ENCODE results near the gene ZNF805. TPM values are rescaled to one million over a fixed set of nuclear protein-coding genes. Genes with fewer than 3 reads are reported as not detected.

Gene ZNF805
- total and polyA plus RNA-seq, 2 of the 13 experiments (the other 11 are each of a cell fraction or from before 2014, with no cell fraction given): 5.1 to 12.8 TPM

- H3K4me2 ChIP-seq (ENCODE audit: low read depth, low read length): peak within 1 kb of the TSS; percentile 92
- CTCF ChIA-PET (ENCODE audit: low intra/inter-chr PET ratio, low total read pairs): no interaction called here
- peak within 1 kb of the TSS; percentile 79 to 95 (median 87) for H3K4me3 ChIP-seq (replicated peaks in 1 of 3; ENCODE audit: insufficient read depth in 1 of 3, low read depth in 2 of 3, low read length in 3 of 3)
- H3K27me3 ChIP-seq (ENCODE audit: control insufficient read depth in 1 of 2, insufficient read depth in 2 of 2, low read length in 2 of 2): no peaks in the 10 kb centered on the region; a peak in 1 of 5 replicates
- intact Hi-C loops (cut with micrococcal nuclease; ENCODE audit: unreplicated experiment) (loop anchor here (1.0 to 2.0 kb wide), 2 partner anchors 40 to 82 kb away; partner anchors contain the start of genes TRAPPC2B, ZNF547 and ZNF805), in situ Hi-C loops (cut with HindIII; ENCODE audit: extremely low pct_ligation_motif_present, low pct_unique_long_range_greater_than_20kb) (loop anchor here (5.0 kb wide), 1 partner anchor 38 kb away; the partner anchor contains the start of gene ZNF805)
- peaks cover 61% of the 10 kb centered on the region for H3K4me1 ChIP-seq (ENCODE audit: insufficient read depth, low read length)
- POLR2A ChIA-PET: no interaction called here
- FAIRE-seq (no peak), ATAC-seq (peak; percentile 96), DNase-seq (ENCODE audit: low spot score) (peak; percentile 94)
- peaks cover 50% of the 10 kb centered on the region for H3K79me2 ChIP-seq (ENCODE audit: insufficient read depth, low read length)
- 0% methylated on average over 3 of the region's 71 CpGs for WGBS (ENCODE audit: low lambda C conversion rate)
- H3K9me3 ChIP-seq (ENCODE audit: low read length): no peaks in the 10 kb centered on the region
- H4K20me1 ChIP-seq (ENCODE audit: insufficient read depth, low read length): peaks cover 23% of the 10 kb centered on the region
- H2AFZ ChIP-seq (ENCODE audit: low read length): no peak within 1 kb of the TSS
- peaks cover 10 to 16% of the 10 kb centered on the region in 2 experiments; a peak in 4 of 5 replicates for H3K36me3 ChIP-seq (replicated peaks in 1 of 2; ENCODE audit: control insufficient read depth in 1 of 2, insufficient read depth in 2 of 2, low read length in 2 of 2)
- peak within 1 kb of the TSS; percentile 98 for H3K27ac ChIP-seq (ENCODE audit: extremely low read length, insufficient read depth, low read length)
- BruUV-seq (replicated peaks): TSS peak; percentile 77
- H3K9ac ChIP-seq (ENCODE audit: insufficient read depth, low read depth, low read length): peak within 1 kb of the TSS; percentile 100
- TF ChIP-seq ZNF687 (CRISPR knock-in tag; IDR thresholded peaks at IDR 0.05): peak; percentile 89
- 0 out of 2 replicates have a peak, but pooled peaks have one; percentile 51 for TF ChIP-seq ZC3H4 (CRISPR knock-in tag; IDR thresholded peaks at IDR 0.05; ENCODE audit: borderline replicate concordance)
- no peak for TF ChIP-seq ZNF292 (CRISPR knock-in tag; IDR thresholded peaks at IDR 0.05; ENCODE audit: borderline replicate concordance, low read depth)
- TF ChIP-seq ZNF589 (CRISPR knock-in tag; conservative IDR thresholded peaks at IDR 0.05): no peak
- no peak for TF ChIP-seq NFAT5 (CRISPR knock-in tag; IDR thresholded peaks at IDR 0.05)
- TF ChIP-seq ZNF781 (CRISPR knock-in tag; IDR thresholded peaks at IDR 0.05; ENCODE audit: borderline replicate concordance, not compliant biosample characterization): no peak
- TF ChIP-seq ZNF101 (CRISPR knock-in tag; IDR thresholded peaks at IDR 0.05; ENCODE audit: borderline replicate concordance, low read depth): 0 out of 2 replicates have a peak, but pooled peaks have one; percentile 40
- TF ChIP-seq HBP1 (CRISPR knock-in tag; IDR thresholded peaks at IDR 0.05; ENCODE audit: low read depth): peak; percentile 77
- TF ChIP-seq HNRNPL (IDR thresholded peaks at IDR 0.05; ENCODE audit: low read depth, low read length): 0 out of 2 replicates have a peak, but pooled peaks have one; percentile 45
Measured at GRCh38 chr19:57280165-57280961, 39.9 kb downstream of the ZNF805 start, which contains the start of gene ZNF460. Gene ZNF460 (plus strand): TSS chr19:57280485. CDS start chr19:57280807, 322 bp downstream.

All from HepG2 (cell line).